OCI-M1 (cell line): ENCODE data around the gene MRAP.

ENCODE experiments used
- DNase-seq: peaks from one replicate; lab custom pipeline; 2025; lab: John Stamatoyannopoulos, UW

Gene MRAP

DNA sequence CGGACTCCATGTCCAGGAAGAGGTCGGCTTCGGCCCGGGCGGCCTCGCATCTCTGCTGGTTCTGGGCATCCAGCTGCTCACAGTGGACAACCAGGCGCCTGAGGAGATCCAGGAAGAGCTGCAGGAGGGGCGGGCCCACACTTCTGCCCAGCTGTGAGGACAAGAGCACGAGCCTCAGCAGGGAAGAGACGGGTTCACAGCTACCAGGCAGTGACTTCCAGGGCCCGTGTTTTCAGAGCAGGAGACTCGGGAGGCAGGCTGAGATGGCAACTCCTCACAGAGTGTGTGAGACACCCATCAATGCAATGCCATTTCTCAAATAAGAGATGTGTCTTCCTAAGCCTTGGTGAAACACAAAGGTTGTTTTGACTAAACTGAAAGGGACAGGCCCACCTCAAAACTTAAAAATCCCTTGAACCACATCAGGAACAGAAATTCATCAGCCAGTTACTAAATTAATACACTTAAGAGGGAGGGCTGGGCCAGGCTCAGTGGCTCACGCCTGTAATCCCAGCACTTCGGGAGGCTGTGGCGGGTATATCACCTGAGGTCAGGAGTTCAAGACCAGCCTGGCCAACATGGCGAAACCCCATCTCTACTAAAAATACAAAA is 50.8 kb downstream of the MRAP start:
- DNase-seq: no peak

DNA sequence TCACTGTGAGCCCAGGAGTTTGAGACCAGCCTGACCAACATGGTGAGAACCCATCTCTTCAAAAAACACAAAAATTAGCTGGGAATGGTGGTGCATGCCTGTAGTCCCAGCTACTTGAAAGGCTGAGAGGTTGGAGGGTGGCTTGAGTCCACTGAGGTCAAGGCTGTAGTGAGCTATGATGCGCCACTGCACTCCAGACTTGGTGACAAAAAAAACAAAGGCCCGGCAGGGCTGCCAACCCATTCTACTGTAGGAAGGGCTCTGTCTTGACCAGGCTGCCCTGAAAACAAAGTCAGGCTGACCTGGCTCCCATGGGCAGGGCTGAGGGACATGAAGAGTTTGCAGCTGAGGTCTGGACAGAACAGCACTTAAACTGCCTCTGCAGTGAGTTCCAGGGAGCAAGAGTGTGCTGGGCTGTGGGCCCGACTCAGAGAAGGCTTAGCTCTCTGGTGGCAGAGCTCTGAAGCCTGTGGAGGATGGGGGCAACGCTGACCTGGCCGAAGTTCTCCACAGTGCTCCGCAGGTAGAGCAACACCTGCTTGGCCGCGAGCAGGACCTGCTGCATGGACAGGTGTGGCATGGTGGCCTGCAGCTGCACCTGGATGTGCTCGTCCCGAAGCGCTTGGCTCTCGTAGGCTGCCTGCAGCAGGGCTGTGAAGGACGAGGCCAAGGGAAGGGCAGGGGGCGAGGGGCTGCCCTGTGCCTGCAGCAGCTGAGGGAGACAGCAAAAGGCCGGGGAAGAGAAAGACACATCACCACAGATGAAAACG is 51.7 kb downstream of the MRAP start:
- no peak for DNase-seq

DNA sequence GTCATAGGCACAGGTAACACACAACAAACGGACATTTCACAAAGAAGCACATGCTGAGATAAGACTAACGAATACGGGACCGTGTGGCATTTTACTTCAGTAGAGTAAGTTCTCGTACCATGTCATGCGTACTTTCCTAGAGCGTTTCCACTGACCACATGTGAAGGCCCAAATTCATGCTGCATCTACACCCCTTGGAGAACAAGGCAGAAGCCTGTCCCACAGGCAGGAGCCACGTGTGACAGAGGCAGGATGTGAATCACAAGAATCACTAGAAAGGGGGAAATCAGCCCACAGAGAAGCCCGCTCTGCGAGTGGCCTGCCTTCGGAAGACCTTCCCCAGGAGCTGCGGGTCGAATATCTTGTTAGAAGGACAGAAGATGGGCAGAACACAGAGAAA is 52.3 kb downstream of the MRAP start:
- DNase-seq: no peak

DNA sequence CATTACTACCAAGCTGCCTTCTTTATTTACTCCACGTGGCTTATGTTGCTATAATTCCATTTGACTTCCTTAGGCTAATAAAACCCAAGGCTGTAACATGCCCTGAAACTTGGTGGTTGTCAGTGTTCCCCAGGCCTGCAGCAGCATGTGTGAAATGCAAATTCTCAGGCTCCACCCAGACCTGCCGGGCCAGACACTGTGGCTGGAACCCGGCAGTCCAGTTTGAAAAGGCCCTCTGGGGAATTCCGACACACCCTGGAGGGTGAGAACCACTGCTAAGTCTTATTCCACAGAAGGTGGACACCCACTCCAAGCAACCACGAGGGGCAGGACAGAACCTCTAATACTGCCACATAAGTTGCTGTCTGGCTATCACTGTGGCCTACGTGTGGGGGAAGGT is 52.8 kb downstream of the MRAP start:
- no peak for DNase-seq

DNA sequence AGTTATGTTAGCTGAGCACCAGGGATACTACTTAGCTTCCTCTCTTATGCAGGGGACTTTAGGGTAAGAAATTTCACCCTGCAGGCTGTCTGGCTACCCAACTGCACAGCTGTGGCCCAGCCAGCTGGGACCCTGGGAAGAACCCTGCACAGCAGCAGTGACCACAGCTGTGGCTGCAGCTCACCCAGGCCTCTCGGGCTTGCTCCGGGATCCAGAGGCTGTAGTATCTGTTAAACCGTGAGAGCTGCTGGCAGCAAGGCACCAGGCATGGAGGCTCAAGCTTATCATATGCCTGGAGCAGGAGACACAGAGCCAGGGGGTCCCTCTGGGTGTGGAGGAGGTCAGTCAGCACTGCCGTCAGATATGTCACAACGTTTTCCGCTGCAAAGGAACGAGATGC is 53.9 kb downstream of the MRAP start:
- DNase-seq: no peak

DNA sequence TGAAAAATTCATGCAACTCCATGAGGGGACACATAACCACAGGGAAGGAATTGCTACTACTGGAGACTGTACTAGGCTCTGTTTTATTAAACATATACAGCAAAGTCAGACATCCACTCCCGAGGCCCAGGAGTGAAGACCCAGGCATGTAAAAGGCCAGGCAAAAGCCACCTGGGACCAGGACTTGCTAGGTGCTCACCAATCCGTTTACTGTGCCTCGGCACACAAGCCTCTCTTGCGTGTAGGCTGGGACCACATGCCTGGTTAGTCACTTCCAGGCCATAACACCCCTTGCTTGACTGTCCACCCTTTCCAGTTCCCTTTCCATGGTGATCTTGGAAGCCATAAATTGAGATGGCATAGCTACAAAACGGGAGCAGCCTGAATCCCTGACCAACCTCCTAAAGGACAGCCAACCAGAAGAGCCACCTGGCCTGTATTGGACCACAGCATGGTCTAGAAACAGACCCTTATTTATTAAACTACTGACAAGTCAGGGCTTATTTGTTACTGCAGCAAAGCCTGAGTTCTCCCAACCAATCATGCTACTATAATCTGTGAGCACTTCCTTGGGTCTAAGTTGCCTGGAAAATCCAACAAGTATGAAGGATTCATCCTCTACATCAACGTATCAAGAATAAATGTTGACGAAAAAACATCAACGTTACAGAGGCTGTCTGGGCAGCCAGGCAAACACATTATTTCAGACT is 54.5 kb downstream of the MRAP start:
- no peak for DNase-seq

DNA sequence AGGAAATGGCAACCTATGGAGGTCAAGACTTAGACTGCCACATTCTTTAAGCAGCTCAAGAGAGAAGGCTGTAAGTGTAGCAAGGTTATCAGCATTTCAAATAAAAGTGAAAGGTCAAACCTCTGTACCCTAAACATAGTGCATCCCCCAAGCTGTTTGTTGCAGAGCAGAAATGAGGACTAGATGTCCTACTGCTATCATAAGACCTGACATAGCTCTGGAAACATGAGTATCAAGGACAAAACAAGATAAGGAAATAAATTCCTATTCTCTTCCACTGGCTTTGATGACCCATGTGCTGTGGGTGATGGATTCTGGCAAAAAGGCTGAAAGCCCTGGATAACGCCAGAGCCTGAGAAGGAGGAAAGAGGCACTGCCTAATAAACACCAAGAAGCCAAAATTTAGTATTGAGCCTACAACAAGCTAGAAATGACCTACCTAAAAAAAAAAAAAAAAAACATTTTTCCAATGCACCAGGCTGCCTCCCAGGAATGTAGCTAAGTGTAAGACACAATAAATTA is 58.3 kb downstream of the MRAP start:
- DNase-seq: no peak

DNA sequence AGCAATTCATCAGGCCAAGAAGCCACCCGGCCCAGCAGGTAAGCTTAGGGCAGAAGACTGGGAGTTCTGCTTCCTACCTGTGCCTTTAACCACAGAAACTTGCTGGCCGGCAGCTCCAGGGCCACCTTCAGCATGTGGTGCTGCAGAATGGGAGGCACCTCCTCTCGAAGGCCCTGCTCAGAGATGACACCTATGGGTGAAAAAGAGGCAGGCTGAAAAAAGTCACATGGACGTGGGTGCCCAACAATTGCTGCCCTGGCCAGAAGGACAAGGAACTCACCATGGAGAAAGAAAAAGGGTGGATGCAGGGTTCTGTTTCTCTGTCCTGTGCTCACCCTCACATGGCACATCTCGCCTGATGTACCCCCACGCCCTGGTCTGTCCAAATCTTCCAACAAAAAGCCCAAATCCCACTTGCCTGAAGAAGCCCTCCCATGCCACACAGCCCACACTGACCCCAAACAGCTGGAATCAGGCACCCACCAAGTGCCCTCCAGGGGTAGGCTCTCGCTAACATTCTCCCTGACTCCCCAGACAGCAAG is 61.1 kb downstream of the MRAP start:
- no peak for DNase-seq

DNA sequence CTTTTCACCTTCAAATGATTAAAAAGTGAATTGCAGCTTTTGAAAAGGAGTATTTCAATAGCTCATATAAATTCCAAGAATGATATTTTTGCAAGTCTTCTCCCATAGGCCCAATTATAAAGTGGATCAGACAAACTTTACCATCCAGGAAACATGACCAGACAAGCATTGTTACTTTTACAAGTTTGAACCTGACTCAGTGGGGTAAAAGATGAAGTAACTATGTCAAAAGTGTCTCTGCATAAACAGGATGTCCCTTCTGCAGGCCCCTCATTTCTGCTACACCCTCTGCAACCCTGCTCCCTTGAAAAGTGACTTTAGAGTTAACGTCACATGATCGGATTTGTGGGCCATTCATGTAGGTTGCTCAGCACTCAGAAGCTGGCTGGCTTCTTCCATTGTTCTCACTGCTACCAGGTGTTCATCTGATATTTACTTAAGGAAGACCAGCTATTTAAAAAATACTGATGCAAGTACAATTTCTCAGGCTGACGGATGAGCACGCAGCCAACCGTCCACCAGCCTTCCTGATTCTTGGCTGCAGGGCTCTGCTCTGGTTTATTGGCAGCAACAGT is 61.8 kb downstream of the MRAP start:
- DNase-seq: no peak
